MG63 (cell line): Measurements from ENCODE around the gene SSRP1. TPM values are rescaled to one million over a fixed set of nuclear protein-coding genes. Genes with fewer than 3 reads are reported as not detected.
A peak's percentile ranks its signal among the peaks of the same experiment; 100 is the strongest.
"Not testable (repeated sequence)": the region's sequence is repeated elsewhere in the genome, so short reads cannot be mapped to it uniquely, and the experiment has no call there.

Source experiments
- DNase-seq: peaks from one replicate; pipeline ENCODE4 v3.0.0-alpha.2; 2020
- H3K27me3 ChIP-seq: fragments of 250-450 bp; sonication (Bioruptor Pico); 2 replicates; pipeline ENCODE4 v1.5.1; 2020; ENCODE audit warnings: mild to moderate bottlenecking, moderate library complexity
- H3K36me3 ChIP-seq: fragments of 250-450 bp; sonication (Bioruptor Pico); 2 replicates; pipeline ENCODE4 v1.5.1; 2020; ENCODE audit warnings: mild to moderate bottlenecking, moderate library complexity
- H3K4me3 ChIP-seq: fragments of 250-450 bp; sonication (Bioruptor Pico); 2 replicates; pipeline ENCODE4 v1.5.1; 2020; ENCODE audit warnings: mild to moderate bottlenecking, moderate library complexity
- H3K9me3 ChIP-seq: fragments of 250-450 bp; sonication (Bioruptor Pico); 2 replicates; pipeline ENCODE4 v1.5.1; 2020; ENCODE audit warnings: mild to moderate bottlenecking, moderate library complexity
- total RNA-seq: library from RNA; depleted of rRNA; stranded (reverse); fragments of >200 nt; shearing (Covaris generic); gene quantifications from 2 replicates; pipeline ENCODE4 v1.2.3, GENCODE V29; 2014; ENCODE audit warnings: low replicate concordance

Gene SSRP1
- total RNA-seq, 1 experiment from 2014 or later: 171 TPM

- peaks cover 76% of the 10 kb centered on the region for H3K36me3 ChIP-seq
- DNase-seq: no peak
- H3K9me3 ChIP-seq: peaks cover 2% of the 10 kb centered on the region; the same call in 1 of the 2 replicates
- H3K27me3 ChIP-seq: no peaks in the 10 kb centered on the region
- no peak overlapping the region for H3K4me3 ChIP-seq
These were observed 34.9 kb downstream of the SSRP1 start for GRCh38 chr11:57300785-57301184.

GRCh38 chr11:57299150-57299737 is 36.4 kb downstream of the SSRP1 start:
- H3K36me3 ChIP-seq: peaks cover 66% of the 10 kb centered on the region
- no peaks in the 10 kb centered on the region for H3K27me3 ChIP-seq
- no peak overlapping the region for H3K4me3 ChIP-seq
- H3K9me3 ChIP-seq: peaks cover 2% of the 10 kb centered on the region; the same call in 1 of the 2 replicates
- no peak for DNase-seq

- H3K4me3 ChIP-seq: no peak overlapping the region
These were observed 38.5 kb downstream of the SSRP1 start for GRCh38 chr11:57297221-57297620.

GRCh38 chr11:57296205-57296604 is 39.5 kb downstream of the SSRP1 start:
- H3K36me3 ChIP-seq: peaks cover 38% of the 10 kb centered on the region
- not testable (repeated sequence) for H3K4me3 ChIP-seq, H3K27me3 ChIP-seq, DNase-seq, H3K9me3 ChIP-seq

More at GRCh38 chr11:57297221-57297620, 38.5 kb downstream of the SSRP1 start:
- H3K36me3 ChIP-seq: peaks cover 48% of the 10 kb centered on the region
- peaks cover 2% of the 10 kb centered on the region; the same call in 1 of the 2 replicates for H3K9me3 ChIP-seq
- H3K27me3 ChIP-seq: no peaks in the 10 kb centered on the region
- DNase-seq: no peak

- H3K36me3 ChIP-seq: peaks cover 21% of the 10 kb centered on the region
- H3K9me3 ChIP-seq: peaks cover 2% of the 10 kb centered on the region; the same call in 1 of the 2 replicates
- H3K4me3 ChIP-seq: no peak overlapping the region
- peak; percentile 68 for DNase-seq
- H3K27me3 ChIP-seq: no peaks in the 10 kb centered on the region
These were observed 41.2 kb downstream of the SSRP1 start for GRCh38 chr11:57294225-57295131.

- Histone ChIP-seq H3K27me3 (no peaks in the 10 kb centered on the region), H3K4me3 (no peak overlapping the region), H3K36me3 (no peaks in the 10 kb centered on the region), H3K9me3 (no peaks in the 10 kb centered on the region)
- DNase-seq: no peak
These were observed 45.4 kb downstream of the SSRP1 start for GRCh38 chr11:57290288-57290687.

GRCh38 chr11:57288771-57289579 is 46.7 kb downstream of the SSRP1 start:
- Histone ChIP-seq H3K36me3 (no peaks in the 10 kb centered on the region), H3K4me3 (no peak overlapping the region), H3K9me3 (no peaks in the 10 kb centered on the region), H3K27me3 (no peaks in the 10 kb centered on the region)
- peak; percentile 69 for DNase-seq

GRCh38 chr11:57287884-57288283 is 47.8 kb downstream of the SSRP1 start:
- no peak for DNase-seq
- no peak overlapping the region for H3K4me3 ChIP-seq
- H3K9me3 ChIP-seq: no peaks in the 10 kb centered on the region
- no peaks in the 10 kb centered on the region for H3K27me3 ChIP-seq
- H3K36me3 ChIP-seq: no peaks in the 10 kb centered on the region

- no peak for DNase-seq
- no peaks in the 10 kb centered on the region for H3K36me3 ChIP-seq
- H3K27me3 ChIP-seq: no peaks in the 10 kb centered on the region
- no peaks in the 10 kb centered on the region for H3K9me3 ChIP-seq
- H3K4me3 ChIP-seq: no peak overlapping the region
These were observed 52.3 kb downstream of the SSRP1 start for GRCh38 chr11:57283231-57283990.

- DNase-seq, H3K9me3 ChIP-seq, H3K36me3 ChIP-seq, H3K27me3 ChIP-seq, H3K4me3 ChIP-seq: not testable (repeated sequence)
These were observed 54.1 kb downstream of the SSRP1 start for GRCh38 chr11:57281546-57281945.

- H3K27me3 ChIP-seq: no peaks in the 10 kb centered on the region
- H3K36me3 ChIP-seq: no peaks in the 10 kb centered on the region
- DNase-seq: no peak
- no peak overlapping the region for H3K4me3 ChIP-seq
- H3K9me3 ChIP-seq: no peaks in the 10 kb centered on the region
These were observed 56.6 kb downstream of the SSRP1 start for GRCh38 chr11:57279116-57279515.

GRCh38 chr11:57278721-57279095 is 57.0 kb downstream of the SSRP1 start:
- Histone ChIP-seq H3K27me3 (no peaks in the 10 kb centered on the region), H3K4me3 (no peak overlapping the region), H3K36me3 (no peaks in the 10 kb centered on the region), H3K9me3 (no peaks in the 10 kb centered on the region)
- DNase-seq: no peak

- Histone ChIP-seq H3K27me3 (no peaks in the 10 kb centered on the region), H3K9me3 (no peaks in the 10 kb centered on the region), H3K36me3 (no peaks in the 10 kb centered on the region), H3K4me3 (no peak overlapping the region)
- peak; percentile 75 for DNase-seq
These were observed 57.6 kb downstream of the SSRP1 start for GRCh38 chr11:57277845-57278720.

GRCh38 chr11:57276971-57277675 is 58.6 kb downstream of the SSRP1 start:
- DNase-seq: no peak

More at GRCh38 chr11:57276971-57277675, 58.6 kb downstream of the SSRP1 start:
- no peak overlapping the region for H3K4me3 ChIP-seq
- H3K9me3 ChIP-seq: no peaks in the 10 kb centered on the region
- H3K36me3 ChIP-seq: no peaks in the 10 kb centered on the region
- H3K27me3 ChIP-seq: no peaks in the 10 kb centered on the region
